CD4-positive, alpha-beta T cell treated with Interleukin-17A for 4 hours (primary cell): Measurements from ENCODE around the gene PTPRM.

Source experiments
- DNase-seq: peaks from one replicate; pipeline ENCODE4 v3.0.0-alpha.2; 2020; ENCODE audit warnings: mixed read lengths

The PTPRM gene

DNA sequence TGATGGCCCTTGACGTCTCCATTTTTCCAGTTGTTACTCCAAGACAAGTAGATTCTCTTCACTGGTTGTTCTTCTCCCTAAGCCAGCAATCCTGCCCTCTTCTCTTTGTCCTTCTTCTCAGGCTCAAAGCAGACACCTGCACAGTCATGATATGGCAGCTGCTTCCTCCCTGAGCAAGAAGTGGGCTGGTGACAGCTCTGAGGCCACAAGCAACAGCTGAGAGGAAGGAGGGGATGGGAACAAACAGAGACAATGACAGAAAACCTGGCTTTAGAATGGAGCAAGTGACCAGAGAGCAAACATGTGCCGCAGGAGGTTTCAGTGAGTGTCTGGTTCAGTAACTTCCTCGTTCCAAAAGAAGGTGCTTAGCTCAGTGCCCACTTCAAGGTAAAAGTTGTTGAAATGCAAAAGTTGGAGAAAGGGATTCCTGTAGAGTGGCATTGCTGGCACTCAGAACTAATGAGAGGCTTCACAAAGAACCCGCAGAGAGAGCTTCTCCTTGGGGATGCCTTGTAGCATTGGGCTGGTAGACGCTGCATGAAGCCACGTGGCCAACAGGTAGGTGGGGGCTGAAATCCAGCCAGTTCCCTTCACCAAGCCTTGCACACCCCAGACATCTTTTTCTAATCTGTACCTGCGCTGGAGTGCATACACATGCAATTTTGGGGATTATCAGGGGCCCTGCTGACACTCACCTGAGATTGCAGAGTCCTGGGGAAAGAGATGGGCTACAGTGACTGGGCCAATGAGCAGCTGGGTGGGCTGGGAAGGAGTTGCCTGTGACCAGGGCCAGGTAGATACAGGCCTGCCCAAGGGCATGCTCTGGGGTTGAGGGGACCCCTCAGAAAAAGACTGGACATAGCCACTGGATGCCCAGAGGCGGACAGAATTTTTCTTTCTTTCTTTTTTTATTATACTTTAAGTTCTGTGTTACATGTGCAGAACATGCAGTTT, 888.8 kb downstream of the PTPRM start:
- no peak for DNase-seq
